Ascending aorta (tissue), 2 donors: ENCODE results near the gene USH1G. TPM values are rescaled to one million over a fixed set of nuclear protein-coding genes. Genes with fewer than 3 reads are reported as not detected.

Experiments used
- DNase-seq, 2 donors: peaks; one replicate each; pipeline ENCODE4 v3.0.0-alpha.2; 2019; ENCODE audit warnings: low spot score in 2 of 2
- H3K27ac ChIP-seq, 2 donors: fragments of 200-600 bp; sonication (generic); one replicate each; pipeline ENCODE4 v1.5.1; 2016 to 2017; ENCODE audit warnings: mild to moderate bottlenecking in 1 of 2
- H3K27me3 ChIP-seq: fragments of 200-600 bp; sonication (generic); one replicate; pipeline ENCODE4 v1.5.1; 2017
- H3K36me3 ChIP-seq, 2 donors: fragments of 200-600 bp; sonication (generic); one replicate each; pipeline ENCODE4 v1.5.1; 2016
- H3K4me1 ChIP-seq, 2 donors: fragments of 200-600 bp; sonication (generic); one replicate each; pipeline ENCODE4 v1.5.1; 2016 to 2017; ENCODE audit warnings: mild to moderate bottlenecking in 1 of 2
- H3K4me3 ChIP-seq, 2 donors: fragments of 200-600 bp; sonication (generic); one replicate each; pipeline ENCODE4 v1.5.1; 2016 to 2017; ENCODE audit warnings: mild to moderate bottlenecking in 1 of 2
- H3K9me3 ChIP-seq, 2 donors: fragments of 200-600 bp; sonication (generic); one replicate each; pipeline ENCODE4 v1.5.1; 2016
- CTCF ChIP-seq, 3 experiments: fragments of 200-600 bp in 2 of 3; fragments of 450-650 bp in 1 of 3; sonication (generic) in 2 of 3; IDR thresholded peaks; one replicate each; pipeline ENCODE4 v1.5.1; 2016 to 2019; ENCODE audit warnings: antibody characterized with exemption in 3 of 3, mild to moderate bottlenecking in 1 of 3, moderate library complexity in 1 of 3
- intact Hi-C: fragments of 100-400 bp; cut with DNase I; formaldehyde crosslinking; loops from one replicate; pipeline ENCODE4 v1.15.1; 2023
- total RNA-seq: library from RNA; depleted of rRNA; stranded (reverse); fragments of >200 nt; gene quantifications from one replicate; pipeline ENCODE4 v1.1.0, GENCODE V29; 2016

Gene USH1G
- total RNA-seq, 1 donor from 2014 or later = not detected

- TF ChIP-seq CTCF (IDR thresholded peaks at IDR 0.05) = no peak
- Histone ChIP-seq H3K27ac (no peak overlapping the region), H3K4me1 (peaks cover under 1 to 5% of the 10 kb centered on the region in 2 donors), H3K27me3 (peaks cover 9% of the 10 kb centered on the region), H3K9me3 (no peaks in the 10 kb centered on the region), H3K36me3 (no peaks in the 10 kb centered on the region), H3K4me3 (no peak overlapping the region)
- intact Hi-C loops = no loop called here
- no peak for DNase-seq
These were observed 5.7 kb upstream of the USH1G start for GRCh38 chr17:74928786-74929185.

- intact Hi-C loops = no loop called here
- DNase-seq = no peak
- Histone ChIP-seq H3K36me3 (no peaks in the 10 kb centered on the region), H3K9me3 (no peaks in the 10 kb centered on the region), H3K4me3 (no peak overlapping the region), H3K27me3 (peaks cover 31% of the 10 kb centered on the region), H3K27ac (no peak overlapping the region), H3K4me1 (peaks cover 10 to 11% of the 10 kb centered on the region in 2 donors)
- TF ChIP-seq CTCF (IDR thresholded peaks at IDR 0.05) = no peak
These were observed 2.2 kb upstream of the USH1G start for GRCh38 chr17:74925242-74925641.

GRCh38 chr17:74924250-74924948 is 1.3 kb upstream of the USH1G start, which contains the start of gene OTOP2:
TSS of gene OTOP2 (plus strand) at chr17:74924273. CDS start at chr17:74924633, 360 bp downstream.
- no peak for TF ChIP-seq CTCF (IDR thresholded peaks at IDR 0.05)
- Histone ChIP-seq H3K4me1 (peaks cover 10 to 11% of the 10 kb centered on the region in 2 donors), H3K4me3 (peak within 1 kb of the TSS; percentile 41 to 55), H3K27ac (no peak within 1 kb of the TSS), H3K27me3 (peaks cover 31% of the 10 kb centered on the region), H3K36me3 (no peaks in the 10 kb centered on the region), H3K9me3 (no peaks in the 10 kb centered on the region)
- intact Hi-C loops = no loop called here
- no peak for DNase-seq

- no peaks in the 10 kb centered on the region for H3K9me3 ChIP-seq
- H3K27me3 ChIP-seq = peaks cover 31% of the 10 kb centered on the region
- peak; percentile 53 to 77 (median 68) for TF ChIP-seq CTCF (IDR thresholded peaks at IDR 0.05)
- H3K36me3 ChIP-seq = no peaks in the 10 kb centered on the region
- intact Hi-C loops = no loop called here
- peak overlapping the region; percentile 41 to 55 for H3K4me3 ChIP-seq
- no peak overlapping the region for H3K27ac ChIP-seq
- peaks cover 10 to 11% of the 10 kb centered on the region in 2 donors for H3K4me1 ChIP-seq
- peak in 1 of 2 donors; percentile 69 for DNase-seq
These were observed 639 bp upstream of the USH1G start for GRCh38 chr17:74923538-74924249.

GRCh38 chr17:74922172-74922571 is 883 bp downstream of the USH1G start:
- DNase-seq = no peak
- Histone ChIP-seq H3K36me3 (no peaks in the 10 kb centered on the region), H3K9me3 (no peaks in the 10 kb centered on the region), H3K4me1 (peaks cover 10 to 11% of the 10 kb centered on the region in 2 donors), H3K27ac (no peak overlapping the region), H3K4me3 (no peak overlapping the region), H3K27me3 (peaks cover 31% of the 10 kb centered on the region)
- intact Hi-C loops = no loop called here
- no peak for TF ChIP-seq CTCF (IDR thresholded peaks at IDR 0.05)
